Measurements from ENCODE around the gene TCEAL6.
"Not testable (repeated sequence)": the region's sequence is repeated elsewhere in the genome, so short reads cannot be mapped to it uniquely, and the experiment has no call there.

The TCEAL6 gene

GRCh38 chrX:102142274-102142673 lies at the start of gene TCEAL6:
Gene TCEAL6, minus strand, starts transcription at chrX:102142481.
- not testable (repeated sequence) for DNase-seq (ENCODE audit: low spot score)

- DNase-seq (ENCODE audit: low spot score) = no peak
Observed at GRCh38 chrX:102185967-102186720, 43.9 kb upstream of the TCEAL6 start.

- DNase-seq (ENCODE audit: low spot score) = peak; percentile 23
Observed at GRCh38 chrX:102155806-102156179, 13.5 kb upstream of the TCEAL6 start, which contains the start of gene BEX5. Gene BEX5, minus strand, starts transcription at chrX:102155977. Its CDS starts 1,712 bp downstream, at chrX:102154265.

GRCh38 chrX:102154900-102155805 lies 12.9 kb upstream of the TCEAL6 start:
- DNase-seq (ENCODE audit: low spot score) = no peak

GRCh38 chrX:102154218-102154860 lies 12.1 kb upstream of the TCEAL6 start:
- DNase-seq (ENCODE audit: low spot score) = no peak

- not testable (repeated sequence) for DNase-seq (ENCODE audit: low spot score)
Observed at GRCh38 chrX:102141631-102142030, 650 bp downstream of the TCEAL6 start.

GRCh38 chrX:102140876-102141275 lies 1.4 kb downstream of the TCEAL6 start:
- DNase-seq (ENCODE audit: low spot score) = not testable (repeated sequence)

GRCh38 chrX:102138064-102138463 lies 4.2 kb downstream of the TCEAL6 start:
- no peak for DNase-seq (ENCODE audit: low spot score)

- no peak for DNase-seq (ENCODE audit: low spot score)
Observed at GRCh38 chrX:102129473-102129872, 12.8 kb downstream of the TCEAL6 start.

GRCh38 chrX:102126863-102127262 lies 15.4 kb downstream of the TCEAL6 start:
- no peak for DNase-seq (ENCODE audit: low spot score)

- DNase-seq (ENCODE audit: low spot score) = not testable (repeated sequence)
Observed at GRCh38 chrX:102126080-102126818, 16.0 kb downstream of the TCEAL6 start.

- DNase-seq (ENCODE audit: low spot score) = not testable (repeated sequence)
Observed at GRCh38 chrX:102125436-102125835, 16.8 kb downstream of the TCEAL6 start, which contains the start of gene TCEAL2. Gene TCEAL2, plus strand, starts transcription at chrX:102125679. Its CDS starts 1,152 bp downstream, at chrX:102126831.

- not testable (repeated sequence) for DNase-seq (ENCODE audit: low spot score)
Observed at GRCh38 chrX:102125014-102125413, 17.3 kb downstream of the TCEAL6 start.

- DNase-seq (ENCODE audit: low spot score) = no peak
Observed at GRCh38 chrX:102115748-102116147, 26.5 kb downstream of the TCEAL6 start.

GRCh38 chrX:102113367-102113766 lies 28.9 kb downstream of the TCEAL6 start:
- no peak for DNase-seq (ENCODE audit: low spot score)

Measured in germinal center (tissue), 1 donor.